ENCODE measurements around the gene TNIP1.

Gene TNIP1

DNA sequence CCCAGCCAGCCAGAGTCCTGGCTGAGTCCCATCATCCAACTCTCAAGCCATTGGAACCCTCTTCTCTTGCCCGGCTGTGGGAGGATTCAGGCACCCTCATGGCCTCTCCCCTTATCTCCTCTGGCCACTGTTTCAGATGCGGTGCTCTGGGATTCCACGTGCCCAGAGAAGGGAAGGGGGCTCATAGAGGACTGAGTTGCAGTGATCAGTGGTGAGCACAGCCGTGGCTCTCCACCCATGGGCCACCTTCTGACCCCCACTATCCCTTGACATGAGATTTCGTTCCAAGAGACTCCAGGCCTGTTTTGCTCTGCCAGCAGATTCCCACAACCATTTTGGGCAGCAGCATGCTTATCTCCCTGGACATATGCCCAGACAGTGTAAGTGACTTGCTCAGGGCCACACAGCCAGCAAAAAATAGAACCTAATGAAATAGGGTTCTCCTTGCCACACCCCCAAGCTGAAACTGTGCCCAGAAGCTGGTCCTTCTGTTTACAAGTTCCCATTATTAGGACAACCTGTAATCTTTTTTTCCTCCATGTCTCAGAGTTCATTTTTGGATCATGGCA is 57.7 kb downstream of the TNIP1 start:
- DNase-seq (ENCODE audit: low read depth, low spot score), result no peak

DNA sequence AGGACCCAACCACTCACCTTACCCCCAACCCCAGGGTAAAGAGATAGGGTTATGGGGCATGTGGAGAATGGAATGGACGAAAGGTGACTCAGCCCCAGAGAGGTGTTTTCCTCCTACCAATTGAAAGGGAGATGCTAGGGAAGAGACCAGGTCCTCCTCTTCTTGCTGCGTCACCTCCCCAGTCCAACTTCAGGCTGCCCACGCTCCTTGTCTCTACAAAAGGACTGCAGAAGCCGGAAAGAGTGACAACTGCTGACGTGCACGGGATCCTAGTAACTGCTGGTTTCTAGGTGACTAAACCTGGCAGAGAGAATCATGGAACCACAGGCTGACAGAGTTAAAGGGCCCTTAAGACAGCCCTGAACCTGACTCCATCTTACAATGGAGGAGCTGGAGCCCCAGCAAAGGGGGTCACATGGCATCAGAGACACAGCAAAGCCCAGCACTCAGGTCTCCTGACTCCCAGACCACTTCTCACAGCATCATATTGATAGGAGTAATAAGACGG is 58.3 kb downstream of the TNIP1 start:
- DNase-seq (ENCODE audit: low read depth, low spot score), result no peak

DNA sequence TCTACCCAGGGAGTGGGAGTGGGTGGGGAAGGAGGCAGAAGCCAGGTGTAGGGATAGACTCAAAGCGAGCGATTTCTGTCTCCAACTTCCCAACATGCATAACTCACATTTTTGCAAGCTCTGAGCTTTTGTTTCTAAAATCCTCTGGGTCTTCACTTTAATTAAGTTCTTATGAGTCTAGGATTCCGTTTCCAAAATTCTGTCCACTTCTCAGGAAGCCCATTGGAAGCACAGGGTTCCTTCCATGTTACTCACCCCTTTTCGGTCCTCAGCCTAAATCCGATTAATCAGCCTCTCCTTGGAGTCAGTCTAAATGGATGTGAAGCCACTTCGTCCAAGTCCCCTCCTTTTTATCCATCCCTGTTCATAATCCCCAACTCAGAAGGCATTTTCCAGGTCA is 59.1 kb downstream of the TNIP1 start:
- no peak for DNase-seq (ENCODE audit: low read depth, low spot score)

- no peak for DNase-seq (ENCODE audit: low read depth, low spot score)
These were observed 60.3 kb downstream of the TNIP1 start, which contains the start of gene GPX3 for GRCh38 chr5:151020304-151021110. Gene GPX3, plus strand, starts transcription at chr5:151020591. Its CDS starts 64 bp downstream, at chr5:151020655.

GRCh38 chr5:151019331-151019730 is 61.5 kb downstream of the TNIP1 start:
- no peak for DNase-seq (ENCODE audit: low read depth, low spot score)

DNA sequence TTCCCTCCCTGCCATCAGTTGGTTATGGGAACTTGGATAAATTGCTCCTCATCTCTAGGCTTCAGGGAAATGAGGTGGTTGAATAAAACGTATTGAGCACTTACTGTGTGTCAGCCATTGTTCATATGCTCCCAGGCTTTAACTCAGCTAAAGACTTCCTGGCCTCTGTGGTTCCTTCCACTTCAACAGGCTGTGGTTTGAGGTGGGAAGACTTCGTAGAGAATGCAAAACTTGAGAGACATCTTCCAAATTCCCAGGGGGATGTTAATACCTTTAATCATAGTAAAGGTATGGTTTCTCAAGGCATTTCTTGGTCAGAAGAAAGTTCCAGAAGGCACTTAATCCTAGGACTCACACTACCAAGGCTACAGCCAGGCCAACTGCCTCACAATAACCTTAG is 62.0 kb downstream of the TNIP1 start:
- no peak for DNase-seq (ENCODE audit: low read depth, low spot score)

- DNase-seq (ENCODE audit: low read depth, low spot score), result no peak
These were observed 62.9 kb downstream of the TNIP1 start for GRCh38 chr5:151017897-151018296.

DNA sequence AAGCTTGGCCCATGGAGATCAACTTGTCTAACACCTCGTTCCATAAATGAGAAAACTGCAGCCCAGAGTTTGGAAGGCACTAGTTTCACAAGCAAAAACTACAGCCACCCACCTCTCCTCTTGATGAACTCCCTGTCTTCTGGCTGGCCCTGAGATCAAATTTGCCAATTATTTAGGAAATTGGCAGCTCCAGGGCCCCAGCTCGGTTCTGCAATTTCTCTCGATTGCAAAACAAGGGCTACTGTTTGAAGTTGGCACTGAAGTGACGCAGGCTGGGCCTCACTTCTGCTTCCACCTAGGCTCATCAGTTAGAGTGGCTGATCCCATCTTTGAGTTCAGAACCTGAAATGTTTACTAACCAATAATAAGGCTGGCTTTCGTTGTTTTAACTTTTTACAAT is 64.1 kb downstream of the TNIP1 start:
- no peak for DNase-seq (ENCODE audit: low read depth, low spot score)

DNA sequence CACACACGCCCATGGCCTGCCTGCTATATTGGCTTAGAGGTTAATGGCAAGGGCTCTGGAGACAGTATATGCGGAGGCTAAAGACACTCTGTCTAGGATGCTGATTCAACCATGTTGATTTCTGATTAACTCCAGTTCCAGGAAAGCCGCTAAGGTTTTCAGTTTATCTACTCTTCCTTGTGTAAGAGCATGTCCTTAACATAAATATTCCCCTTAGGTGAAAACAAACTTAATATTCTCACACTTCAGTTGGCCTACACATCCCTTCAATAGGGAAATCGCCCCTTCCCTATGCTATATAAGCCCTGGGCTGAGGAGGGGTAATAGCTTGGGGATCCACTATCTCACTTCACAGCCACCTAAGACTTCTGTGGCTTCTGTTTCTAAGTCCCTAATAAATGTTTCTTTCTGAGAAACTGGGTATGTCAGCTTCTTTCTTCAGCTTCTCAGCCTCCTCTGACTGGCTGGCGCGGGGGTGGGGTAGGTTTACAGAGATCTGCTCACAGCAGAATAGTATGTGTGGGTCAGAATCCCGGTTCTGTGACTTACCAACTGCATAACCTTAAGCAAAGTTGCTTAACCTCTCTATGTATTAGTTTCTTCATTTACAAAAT is 64.8 kb downstream of the TNIP1 start:
- no peak for DNase-seq (ENCODE audit: low read depth, low spot score)

GRCh38 chr5:151014680-151015343 is 66.0 kb downstream of the TNIP1 start:
- DNase-seq (ENCODE audit: low read depth, low spot score), result no peak

DNA sequence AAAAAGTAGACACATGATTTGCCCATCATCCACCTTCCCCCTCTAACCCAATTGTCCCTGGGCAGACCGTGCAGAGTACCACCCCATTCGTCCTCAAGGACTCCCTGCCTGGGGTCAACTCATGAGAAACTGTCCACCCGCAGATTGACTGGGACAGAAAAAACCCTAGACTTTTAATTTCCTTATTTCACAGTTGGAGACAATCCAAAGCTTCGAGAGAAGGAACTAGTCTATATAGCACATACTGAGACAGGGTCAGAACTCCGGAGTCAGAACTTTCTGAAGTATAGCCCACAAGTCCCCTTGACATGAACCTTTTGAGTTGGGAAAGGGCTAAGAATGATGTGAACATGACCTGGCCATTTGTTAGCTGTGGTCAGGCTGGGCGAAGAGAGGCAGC is 68.0 kb downstream of the TNIP1 start:
- DNase-seq (ENCODE audit: low read depth, low spot score), result no peak

DNA sequence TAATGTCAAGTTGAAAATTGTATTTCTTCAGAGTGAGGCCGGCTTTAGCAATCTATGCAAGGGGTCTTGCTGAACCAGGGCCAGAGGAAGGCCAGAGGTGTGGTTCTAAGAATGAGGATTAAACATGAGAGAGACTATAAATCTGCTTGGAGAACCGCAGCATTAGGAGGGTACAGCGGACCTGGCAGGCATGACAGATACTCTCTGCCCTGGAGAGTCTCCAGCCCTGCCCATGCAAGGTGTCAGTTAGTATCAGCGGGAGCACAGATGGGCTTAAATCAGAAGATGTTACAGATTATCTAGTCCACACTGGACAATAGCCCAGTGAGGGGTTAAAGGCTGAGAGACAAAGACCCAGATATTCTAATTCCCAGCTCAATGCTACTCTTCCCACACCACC is 71.9 kb downstream of the TNIP1 start:
- DNase-seq (ENCODE audit: low read depth, low spot score), result no peak

DNA sequence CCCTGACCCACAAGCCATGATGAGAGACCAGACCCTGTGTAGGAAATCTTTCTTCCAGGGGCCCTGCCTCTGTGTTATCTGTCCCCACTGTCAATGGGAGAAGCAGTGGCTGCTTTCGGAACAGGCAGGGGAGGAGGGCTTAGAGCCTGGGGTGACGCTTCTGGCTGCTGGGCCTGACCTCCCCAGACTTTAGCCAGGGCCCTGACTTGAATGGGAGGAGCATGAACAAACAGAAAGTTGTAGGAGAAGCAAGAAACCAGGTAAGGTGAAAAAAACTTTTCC is 72.7 kb downstream of the TNIP1 start:
- no peak for DNase-seq (ENCODE audit: low read depth, low spot score)

- DNase-seq (ENCODE audit: low read depth, low spot score), result no peak
These were observed 73.2 kb downstream of the TNIP1 start for GRCh38 chr5:151007430-151008209.

GRCh38 chr5:151006704-151007334 is 74.0 kb downstream of the TNIP1 start:
- no peak for DNase-seq (ENCODE audit: low read depth, low spot score)

DNA sequence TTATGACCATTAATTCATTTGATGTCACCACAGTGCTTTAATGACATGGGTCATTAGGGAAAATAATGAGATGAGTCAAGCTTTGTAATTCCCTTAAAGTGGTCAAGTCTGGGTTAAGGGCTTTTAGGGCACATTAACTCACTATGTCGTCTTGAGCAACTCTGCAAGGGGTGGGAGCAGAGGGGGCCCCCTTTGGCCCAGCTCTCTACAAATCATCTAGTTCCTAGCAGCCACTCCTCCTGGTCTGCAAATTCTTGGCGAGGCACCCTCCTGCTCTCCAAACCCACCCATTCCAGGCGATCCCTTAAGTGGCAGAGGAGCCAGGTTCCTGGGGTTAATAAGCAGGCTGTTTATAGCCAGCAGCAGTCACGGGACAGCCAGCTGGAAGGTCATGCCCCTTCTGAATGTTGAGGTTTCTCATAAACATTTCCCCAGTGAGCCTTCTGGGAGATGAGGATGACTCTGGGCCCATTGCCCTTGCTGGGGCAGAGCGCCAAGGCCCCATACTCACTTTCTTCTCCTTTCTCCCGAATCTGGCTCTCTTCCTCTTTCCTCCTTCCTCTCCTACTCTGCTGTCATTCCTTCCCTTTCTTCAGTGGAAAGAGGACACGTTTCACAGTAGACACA is 74.8 kb downstream of the TNIP1 start:
- no peak for DNase-seq (ENCODE audit: low read depth, low spot score)

- no peak for DNase-seq (ENCODE audit: low read depth, low spot score)
These were observed 75.5 kb downstream of the TNIP1 start for GRCh38 chr5:151005187-151005949.

- DNase-seq (ENCODE audit: low read depth, low spot score), result no peak
These were observed 76.3 kb downstream of the TNIP1 start for GRCh38 chr5:151004499-151004898.

DNA sequence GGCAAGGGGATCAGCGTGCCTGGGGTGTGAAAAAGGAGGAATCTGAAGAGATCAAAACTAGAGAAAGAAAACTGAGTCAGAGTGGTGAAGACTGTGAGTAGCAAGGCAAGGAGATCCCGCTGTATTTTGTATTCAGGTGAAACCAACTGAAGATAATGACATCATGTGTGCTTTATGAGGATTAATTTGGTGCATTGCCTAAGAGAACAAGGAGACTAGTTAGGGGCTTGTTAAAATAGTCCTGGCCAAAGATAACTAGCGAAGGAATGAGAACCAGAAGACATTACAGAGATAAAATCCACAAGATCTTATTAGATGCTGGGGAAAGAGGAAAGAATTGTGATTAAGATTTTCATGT is 77.4 kb downstream of the TNIP1 start:
- no peak for DNase-seq (ENCODE audit: low read depth, low spot score)

Measured in activated naive CD8-positive, alpha-beta T cell treated with anti-CD3 and anti-CD28 coated beads, Interleukin-2, amount 50 U/mL, for 16 hours (primary cell).